H1 (cell line): ENCODE data around the gene PPP2R2B. TPM values are rescaled to one million over a fixed set of nuclear protein-coding genes. Genes with fewer than 3 reads are reported as not detected.

Source experiments
- CHD1 ChIP-seq: IDR thresholded peaks from 2 replicates; pipeline ENCODE4 v1.6.1; 2012; ENCODE audit warnings: low read depth, low read length, improper control_type of control experiment
- HDAC6 ChIP-seq: IDR thresholded peaks from one replicate; pipeline ENCODE4 v1.7.1; 2012; ENCODE audit warnings: low read depth, mild to moderate bottlenecking, inconsistent platforms, low read length, moderate library complexity
- JUN ChIP-seq: IDR thresholded peaks from 2 replicates; pipeline ENCODE4 v1.6.1; 2011; ENCODE audit warnings: low read depth, mild to moderate bottlenecking, improper control_type of control experiment, low read length
- TAF7 ChIP-seq: optimal IDR thresholded peaks from 2 replicates; pipeline ENCODE3; 2011; ENCODE audit warnings: low read depth, mild to moderate bottlenecking, inconsistent platforms, low read length, moderate library complexity, borderline replicate concordance
- polyA plus RNA-seq, 7 experiments: library from polyadenylated mRNA; depleted of rRNA in 3 of 7; stranded (reverse) in 5 of 7; unstranded in 2 of 7; fragments of >200 nt in 5 of 7; fragments of 200-250 nt in 2 of 7; gene quantifications; 1 replicate in 5 of 7; 2 replicates in 1 of 7; 4 replicates in 1 of 7; pipeline versions ENCODE4 v1.2.1 to v1.2.3, GENCODE V29; 2011 to 2013; ENCODE audit warnings: missing spikeins in 2 of 7, mixed read lengths in 2 of 7
- total RNA-seq: library from RNA; stranded (reverse); fragmentation: NEBNext Ultra II Directional; extraction: Animal tissue kit (Norgen Biotek cat#: 25700); gene quantifications from 2 replicates; pipeline ENCODE4 v1.2.1, GENCODE V29; 2021

Gene PPP2R2B
- total and polyA plus RNA-seq, 2 of the 8 experiments (the other 6 are each of a cell fraction or from before 2014, with no cell fraction given): 21.1 to 37.1 TPM

GRCh38 chr5:146599261-146599660 lies 279.3 kb downstream of the PPP2R2B start (continued):
- TF ChIP-seq TAF7 (no peak), JUN (no peak), CHD1 (no peak), HDAC6 (no peak)
